Epithelial cell of esophagus (primary cell): ENCODE results near the gene RPL10A.

ENCODE experiments used
- DNase-seq: peaks from one replicate; pipeline ENCODE4 v3.0.0; 2010; ENCODE audit warnings: low read depth
- H3K4me3 ChIP-seq: 2 replicates; pipeline ENCODE4 v1.5.1; 2011; ENCODE audit warnings: mild to moderate bottlenecking, low read length, control low read depth
- TF ChIP-seq, protein P1 (sequence below): IDR thresholded peaks from 2 replicates; pipeline ENCODE4 v1.5.1; 2011; ENCODE audit warnings: low read depth, mild to moderate bottlenecking, low read length, control low read depth, inconsistent platforms; ENCODE audit not compliant: insufficient read depth; ENCODE audit errors: missing control alignments

RPL10A gene

DNA sequence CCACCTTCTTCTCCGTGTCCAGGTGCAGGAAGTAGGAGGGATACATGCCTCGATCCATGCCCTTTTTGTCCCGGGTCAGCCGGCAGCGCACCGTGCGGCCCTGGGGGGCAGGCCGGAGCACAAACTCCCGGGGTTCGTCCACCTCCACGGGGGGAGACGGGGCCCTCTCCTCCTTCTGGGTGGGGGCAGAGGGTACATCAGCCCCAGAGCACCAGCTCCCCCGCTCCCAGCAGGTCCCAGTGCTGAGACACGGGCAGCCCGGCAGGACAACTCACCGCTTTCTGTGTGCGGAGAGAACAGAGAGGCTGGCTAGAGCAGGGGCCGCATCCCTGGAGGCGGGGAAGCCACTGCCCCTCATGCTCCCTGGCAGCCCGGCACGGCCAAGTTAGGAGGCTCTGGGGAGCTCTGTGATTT lies 37.8 kb downstream of the RPL10A start:
- no peak overlapping the region for H3K4me3 ChIP-seq
- DNase-seq, result no peak

DNA sequence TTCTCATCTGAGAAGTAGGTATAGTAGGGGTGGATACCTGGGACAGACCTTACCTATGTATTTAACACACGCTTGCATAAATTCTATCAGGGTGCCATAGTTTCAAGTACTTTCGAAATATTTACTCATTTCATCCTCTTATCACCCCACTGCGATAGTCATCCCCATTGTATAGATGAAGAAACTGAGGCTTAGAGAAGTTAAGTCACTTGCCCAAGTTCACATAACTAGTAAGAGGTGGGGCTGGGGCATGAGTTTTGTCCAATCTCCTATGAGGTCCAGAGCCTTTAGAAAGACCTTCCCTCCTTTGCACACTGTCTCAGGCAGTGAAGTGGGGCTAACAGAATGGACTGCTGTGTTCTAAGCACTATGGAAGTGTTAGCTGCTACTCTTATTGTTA lies 38.3 kb downstream of the RPL10A start:
- DNase-seq, result no peak
- TF ChIP-seq, protein P1, sequence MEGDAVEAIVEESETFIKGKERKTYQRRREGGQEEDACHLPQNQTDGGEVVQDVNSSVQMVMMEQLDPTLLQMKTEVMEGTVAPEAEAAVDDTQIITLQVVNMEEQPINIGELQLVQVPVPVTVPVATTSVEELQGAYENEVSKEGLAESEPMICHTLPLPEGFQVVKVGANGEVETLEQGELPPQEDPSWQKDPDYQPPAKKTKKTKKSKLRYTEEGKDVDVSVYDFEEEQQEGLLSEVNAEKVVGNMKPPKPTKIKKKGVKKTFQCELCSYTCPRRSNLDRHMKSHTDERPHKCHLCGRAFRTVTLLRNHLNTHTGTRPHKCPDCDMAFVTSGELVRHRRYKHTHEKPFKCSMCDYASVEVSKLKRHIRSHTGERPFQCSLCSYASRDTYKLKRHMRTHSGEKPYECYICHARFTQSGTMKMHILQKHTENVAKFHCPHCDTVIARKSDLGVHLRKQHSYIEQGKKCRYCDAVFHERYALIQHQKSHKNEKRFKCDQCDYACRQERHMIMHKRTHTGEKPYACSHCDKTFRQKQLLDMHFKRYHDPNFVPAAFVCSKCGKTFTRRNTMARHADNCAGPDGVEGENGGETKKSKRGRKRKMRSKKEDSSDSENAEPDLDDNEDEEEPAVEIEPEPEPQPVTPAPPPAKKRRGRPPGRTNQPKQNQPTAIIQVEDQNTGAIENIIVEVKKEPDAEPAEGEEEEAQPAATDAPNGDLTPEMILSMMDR, result no peak
- no peak overlapping the region for H3K4me3 ChIP-seq

More for the DNA sequence above, 37.8 kb downstream of the RPL10A start:
- TF ChIP-seq, protein P1, result no peak

DNA sequence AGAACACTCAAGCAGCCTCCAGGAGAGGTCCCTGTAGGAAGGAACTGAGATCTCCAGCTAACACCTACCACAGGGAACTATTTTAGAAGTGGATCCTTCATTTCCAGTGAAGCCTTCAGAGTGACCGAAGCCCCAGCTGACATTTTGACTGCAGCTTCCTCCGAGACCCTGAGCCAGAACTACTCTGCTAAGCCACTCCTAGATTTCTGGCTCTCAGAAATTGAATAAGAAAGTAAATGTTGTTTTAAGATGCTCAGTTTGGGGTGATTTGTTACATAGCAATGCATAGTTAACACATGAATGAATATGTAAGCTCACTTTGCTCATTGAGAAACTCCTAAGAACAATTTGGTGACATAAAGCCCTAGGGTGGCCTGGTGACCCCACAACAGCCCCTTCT lies 39.0 kb downstream of the RPL10A start:
- DNase-seq, result no peak
- H3K4me3 ChIP-seq, result no peak overlapping the region
- TF ChIP-seq, protein P1, result no peak

DNA sequence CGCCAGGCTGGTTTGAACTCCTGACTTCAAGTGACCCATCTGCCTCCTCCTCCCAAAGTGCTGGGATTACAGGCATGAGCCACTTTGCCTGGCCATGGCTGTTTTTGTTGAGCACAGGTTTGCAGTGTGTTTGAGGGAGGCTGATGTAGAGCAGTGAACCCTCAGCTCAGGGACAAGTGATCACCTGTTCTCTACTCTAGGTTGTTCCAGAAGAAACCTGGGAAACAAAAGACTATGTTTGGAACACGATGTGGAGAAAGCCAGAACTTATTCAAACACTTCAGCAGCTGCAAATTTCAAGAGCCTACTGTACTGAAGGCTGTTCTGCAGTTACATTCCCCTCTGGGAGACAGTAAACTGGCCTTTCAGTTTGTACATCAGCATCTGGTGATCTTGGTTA lies 39.8 kb downstream of the RPL10A start:
- no peak overlapping the region for H3K4me3 ChIP-seq
- no peak for DNase-seq
- TF ChIP-seq, protein P1, result no peak

DNA sequence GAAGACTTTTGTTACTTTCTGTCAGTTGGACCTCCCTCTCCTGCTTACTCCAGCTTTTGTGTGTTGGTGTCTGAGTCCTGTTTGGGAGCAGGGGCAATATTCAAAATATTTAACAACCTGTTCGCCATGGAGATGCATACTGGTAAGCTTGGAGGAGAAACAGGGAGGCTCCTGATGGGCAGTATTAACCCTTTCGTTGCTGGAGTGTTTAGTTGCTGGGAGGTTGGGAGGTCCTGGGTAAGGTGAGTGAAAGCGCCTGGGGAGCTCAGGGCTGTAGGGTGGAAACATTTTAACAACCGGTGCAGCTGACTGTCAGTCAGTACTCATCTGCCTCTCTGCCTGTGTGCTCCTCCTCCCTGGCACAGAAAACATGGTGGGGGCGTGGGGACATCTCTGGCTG lies 40.3 kb downstream of the RPL10A start:
- TF ChIP-seq, protein P1, result no peak
- no peak for DNase-seq

DNA sequence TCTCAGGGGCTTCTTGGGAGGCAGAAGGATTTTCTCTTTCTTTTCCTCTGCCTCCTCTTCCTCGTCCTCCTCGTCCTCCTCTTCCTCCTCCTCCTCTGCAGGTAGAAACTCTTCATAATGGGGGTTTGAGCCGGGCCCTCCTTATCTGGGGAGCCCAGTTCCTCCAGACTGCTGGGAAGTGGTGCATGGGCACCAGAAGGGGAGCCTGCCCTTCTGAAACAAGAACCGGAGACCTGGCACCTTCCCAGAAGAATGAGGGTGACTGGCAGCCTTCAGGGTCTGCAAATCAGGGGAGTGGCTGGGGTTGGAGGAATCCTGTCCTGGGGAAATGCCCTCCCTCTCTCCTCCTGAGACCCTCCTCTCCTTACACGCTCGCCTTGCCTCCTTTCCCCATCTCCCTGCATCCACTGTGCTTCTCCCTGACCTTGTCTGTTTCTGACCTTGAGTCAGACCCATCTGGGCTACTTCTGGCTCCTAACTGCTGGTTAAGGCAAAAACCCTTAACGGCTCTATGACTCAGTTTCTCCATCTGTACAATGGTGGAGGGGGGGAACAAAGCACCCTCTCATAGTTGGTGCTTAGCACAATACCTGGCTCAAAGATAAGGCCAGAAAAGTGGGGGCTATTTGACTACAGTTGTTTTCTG lies 42.8 kb downstream of the RPL10A start:
- H3K4me3 ChIP-seq, result no peak overlapping the region
- DNase-seq, result no peak
- TF ChIP-seq, protein P1, result no peak

More for the DNA sequence above, 40.3 kb downstream of the RPL10A start:
- no peak overlapping the region for H3K4me3 ChIP-seq

DNA sequence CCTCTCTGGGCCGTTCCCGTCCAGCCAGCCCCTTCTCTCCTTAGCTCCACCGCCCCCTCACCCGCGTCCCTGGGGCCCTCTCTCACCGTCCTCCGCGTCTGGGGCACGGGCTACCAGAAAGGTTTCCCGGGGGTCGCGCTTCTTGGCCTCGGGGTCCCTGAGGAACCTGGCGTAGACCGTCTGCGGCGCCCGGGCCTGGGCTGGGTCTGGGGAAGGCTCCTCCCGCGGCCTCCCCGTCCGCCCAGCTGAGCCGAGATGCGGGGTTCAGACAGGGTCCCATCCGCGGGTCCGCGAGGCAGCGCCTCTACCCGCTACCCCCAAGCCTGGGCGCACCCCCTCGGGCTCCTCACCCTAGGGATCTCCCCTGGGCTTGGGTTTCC lies 43.4 kb downstream of the RPL10A start:
- no peak for DNase-seq
- TF ChIP-seq, protein P1, result no peak
- H3K4me3 ChIP-seq, result no peak overlapping the region
